RWPE2 (cell line): ENCODE data around the gene PPP1R13B.

Experiments
- ATAC-seq: fragments of 200-7000 bp; cut with Tn5 transposase; 3 replicates; pipeline ENCODE4 v1.9.1; 2021; ENCODE audit warnings: low read depth
- DNase-seq: peaks from one replicate; pipeline ENCODE4 v3.0.0-alpha.2; 2020; ENCODE audit warnings: low spot score
- H3K27ac ChIP-seq: fragments of 450-650 bp; 2 replicates; pipeline ENCODE4 v1.5.1; 2017; ENCODE audit warnings: mild to moderate bottlenecking; ENCODE audit not compliant: poor library complexity, severe bottlenecking
- H3K27me3 ChIP-seq: fragments of 250-450 bp; sonication (Bioruptor Pico); 2 replicates; pipeline ENCODE4 v1.5.1; 2021; ENCODE audit warnings: mild to moderate bottlenecking, moderate library complexity; ENCODE audit not compliant: insufficient read depth, poor library complexity, severe bottlenecking
- H3K36me3 ChIP-seq: fragments of 250-450 bp; sonication (Bioruptor Pico); 2 replicates; pipeline ENCODE4 v1.5.1; 2020; ENCODE audit warnings: low read depth, mild to moderate bottlenecking, moderate library complexity
- H3K4me1 ChIP-seq: fragments of 250-450 bp; sonication (Bioruptor Pico); 2 replicates; pipeline ENCODE4 v1.5.1; 2021; ENCODE audit warnings: mild to moderate bottlenecking, moderate library complexity; ENCODE audit not compliant: insufficient read depth, poor library complexity, severe bottlenecking
- H3K4me3 ChIP-seq: fragments of 250-450 bp; sonication (Bioruptor Pico); 2 replicates; pipeline ENCODE4 v1.5.1; 2021; ENCODE audit warnings: mild to moderate bottlenecking, moderate library complexity; ENCODE audit not compliant: severe bottlenecking
- H3K9me3 ChIP-seq: fragments of 250-450 bp; sonication (Bioruptor Pico); 2 replicates; pipeline ENCODE4 v1.5.1; 2021; ENCODE audit warnings: mild to moderate bottlenecking, moderate library complexity; ENCODE audit not compliant: severe bottlenecking
- CTCF ChIP-seq: fragments of 450-650 bp; IDR thresholded peaks from one replicate; pipeline ENCODE4 v1.5.1; 2017; ENCODE audit warnings: mild to moderate bottlenecking, moderate library complexity; ENCODE audit not compliant: poor library complexity, severe bottlenecking

Gene PPP1R13B

GRCh38 chr14:103840014-103840413 is 7.4 kb downstream of the PPP1R13B start:
- ATAC-seq (no peak), DNase-seq (no peak)
- no peak overlapping the region for H3K4me3 ChIP-seq
- H3K27ac ChIP-seq: no peak overlapping the region
- no peaks in the 10 kb centered on the region for H3K9me3 ChIP-seq
- H3K36me3 ChIP-seq: no peaks in the 10 kb centered on the region
- TF ChIP-seq CTCF: no peak
- no peaks in the 10 kb centered on the region for H3K27me3 ChIP-seq
- H3K4me1 ChIP-seq: peaks cover 9% of the 10 kb centered on the region

GRCh38 chr14:103839579-103839978 is 7.8 kb downstream of the PPP1R13B start:
- H3K27me3 ChIP-seq: no peaks in the 10 kb centered on the region
- no peak for TF ChIP-seq CTCF
- no peak overlapping the region for H3K27ac ChIP-seq
- no peaks in the 10 kb centered on the region for H3K9me3 ChIP-seq
- H3K36me3 ChIP-seq: no peaks in the 10 kb centered on the region
- H3K4me1 ChIP-seq: peaks cover 7% of the 10 kb centered on the region
- H3K4me3 ChIP-seq: no peak overlapping the region
- no peak for DNase-seq
- no peak for ATAC-seq

- Histone ChIP-seq H3K4me3 (no peak overlapping the region), H3K27ac (no peak overlapping the region), H3K9me3 (no peaks in the 10 kb centered on the region), H3K36me3 (no peaks in the 10 kb centered on the region), H3K27me3 (no peaks in the 10 kb centered on the region), H3K4me1 (peaks cover 7% of the 10 kb centered on the region)
- no peak for DNase-seq
- TF ChIP-seq CTCF: no peak
- no peak for ATAC-seq
These were observed 9.3 kb downstream of the PPP1R13B start for GRCh38 chr14:103838117-103838516.

- DNase-seq (no peak), ATAC-seq (no peak)
- no peak overlapping the region for H3K4me3 ChIP-seq
- H3K27ac ChIP-seq: no peak overlapping the region
- no peak for TF ChIP-seq CTCF
- H3K4me1 ChIP-seq: peaks cover 7% of the 10 kb centered on the region
- no peaks in the 10 kb centered on the region for H3K27me3 ChIP-seq
- H3K36me3 ChIP-seq: no peaks in the 10 kb centered on the region
- H3K9me3 ChIP-seq: no peaks in the 10 kb centered on the region
These were observed 10.2 kb downstream of the PPP1R13B start for GRCh38 chr14:103836976-103837725.

- H3K27me3 ChIP-seq: no peaks in the 10 kb centered on the region
- no peaks in the 10 kb centered on the region for H3K9me3 ChIP-seq
- H3K4me3 ChIP-seq: no peak overlapping the region
- no peak overlapping the region for H3K27ac ChIP-seq
- no peak for TF ChIP-seq CTCF
- DNase-seq (no peak), ATAC-seq (no peak)
- peaks cover 4% of the 10 kb centered on the region for H3K4me1 ChIP-seq
- H3K36me3 ChIP-seq: no peaks in the 10 kb centered on the region
These were observed 12.4 kb downstream of the PPP1R13B start for GRCh38 chr14:103834956-103835355.
